BLaER1 (cell line): ENCODE results near the gene ARHGAP45.

ENCODE experiments used
- H3K27ac ChIP-seq: shearing (Covaris generic); formaldehyde crosslinking; 2 replicates; pipeline ENCODE4 v1.8.1; 2022
- H3K27me3 ChIP-seq: shearing (Covaris generic); formaldehyde crosslinking; 2 replicates; pipeline ENCODE4 v1.8.1; 2022
- H3K36me3 ChIP-seq: shearing (Covaris generic); formaldehyde crosslinking; 2 replicates; pipeline ENCODE4 v1.8.1; 2022
- H3K4me1 ChIP-seq: shearing (Covaris generic); formaldehyde crosslinking; 2 replicates; pipeline ENCODE4 v1.8.1; 2022
- H3K4me2 ChIP-seq: shearing (Covaris generic); formaldehyde crosslinking; 2 replicates; pipeline ENCODE4 v1.8.1; 2022
- H3K4me3 ChIP-seq: shearing (Covaris generic); formaldehyde crosslinking; 2 replicates; pipeline ENCODE4 v1.8.1; 2022
- H3K9ac ChIP-seq: shearing (Covaris generic); formaldehyde crosslinking; 2 replicates; pipeline ENCODE4 v1.8.1; 2022
- H3K9me3 ChIP-seq: shearing (Covaris generic); formaldehyde crosslinking; 2 replicates; pipeline ENCODE4 v1.8.1; 2022
- H4K20me1 ChIP-seq: shearing (Covaris generic); formaldehyde crosslinking; 2 replicates; pipeline ENCODE4 v1.8.1; 2022
- Cebpa-rat ChIP-seq: shearing (Covaris generic); IDR thresholded peaks from 2 replicates; pipeline ENCODE4 v1.8.1; 2022

Gene ARHGAP45

DNA sequence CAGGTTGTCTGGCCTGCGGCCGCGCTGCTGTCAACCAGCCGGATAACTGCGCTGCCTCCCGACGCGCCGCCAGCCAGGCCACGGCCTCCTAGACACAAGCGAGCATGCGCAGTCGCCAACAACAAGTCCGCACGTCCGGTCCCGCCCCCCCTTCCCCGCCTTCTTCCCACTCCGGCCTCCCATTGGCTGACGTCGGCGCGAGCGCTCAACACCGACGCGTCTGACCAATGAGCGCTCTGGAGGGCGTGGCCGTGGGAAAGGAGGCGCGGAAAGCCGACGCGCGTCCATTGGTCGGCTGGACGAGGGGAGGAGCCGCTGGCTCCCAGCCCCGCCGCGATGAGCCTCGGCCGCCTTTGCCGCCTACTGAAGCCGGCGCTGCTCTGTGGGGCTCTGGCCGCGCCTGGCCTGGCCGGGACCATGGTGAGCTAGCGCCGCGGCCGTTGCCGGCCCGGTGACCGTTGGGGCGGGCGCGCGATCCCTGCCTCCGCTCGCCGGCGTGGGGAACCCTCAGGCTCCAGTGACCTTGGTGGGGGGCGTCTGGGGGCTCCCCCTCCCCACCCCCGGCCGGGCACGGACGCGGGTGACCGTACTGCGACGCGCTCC, 36.8 kb downstream of the ARHGAP45 start, which contains the start of gene GPX4:
Gene GPX4 (plus strand): TSS at position 287 of the 603 bp plus-strand sequence. CDS start 50 bp downstream, at position 337.
- peak within 1 kb of the TSS; percentile 92 for H3K27ac ChIP-seq
- no peaks in the 10 kb centered on the region for H3K27me3 ChIP-seq
- H4K20me1 ChIP-seq = peaks cover 41% of the 10 kb centered on the region
- no peak for TF ChIP-seq Cebpa-rat
- peak within 1 kb of the TSS; percentile 83 for H3K9ac ChIP-seq
- no peaks in the 10 kb centered on the region for H3K9me3 ChIP-seq
- H3K4me3 ChIP-seq = peak within 1 kb of the TSS; percentile 77
- peaks cover 26% of the 10 kb centered on the region for H3K36me3 ChIP-seq
- H3K4me1 ChIP-seq = peaks cover 77% of the 10 kb centered on the region
- peak within 1 kb of the TSS; percentile 90 for H3K4me2 ChIP-seq

- H3K27me3 ChIP-seq = no peaks in the 10 kb centered on the region
- H3K36me3 ChIP-seq = peaks cover 31% of the 10 kb centered on the region
- H3K4me1 ChIP-seq = peaks cover 75% of the 10 kb centered on the region
- H3K4me3 ChIP-seq = peak overlapping the region; percentile 77
- H3K27ac ChIP-seq = peak overlapping the region; percentile 92
- H3K9ac ChIP-seq = peak overlapping the region; percentile 83
- H4K20me1 ChIP-seq = peaks cover 46% of the 10 kb centered on the region
- peak overlapping the region; percentile 90 for H3K4me2 ChIP-seq
- TF ChIP-seq Cebpa-rat = no peak
- no peaks in the 10 kb centered on the region for H3K9me3 ChIP-seq
Observed at GRCh38 chr19:1104311-1105007, 37.5 kb downstream of the ARHGAP45 start.

GRCh38 chr19:1105008-1105872, 38.3 kb downstream of the ARHGAP45 start:
- no peaks in the 10 kb centered on the region for H3K27me3 ChIP-seq
- peak overlapping the region; percentile 92 for H3K27ac ChIP-seq
- peaks cover 39% of the 10 kb centered on the region for H3K36me3 ChIP-seq
- H3K4me1 ChIP-seq = peaks cover 67% of the 10 kb centered on the region
- peak overlapping the region; percentile 77 for H3K4me3 ChIP-seq
- TF ChIP-seq Cebpa-rat = no peak
- peak overlapping the region; percentile 83 for H3K9ac ChIP-seq
- H3K4me2 ChIP-seq = peak overlapping the region; percentile 90
- H3K9me3 ChIP-seq = no peaks in the 10 kb centered on the region
- H4K20me1 ChIP-seq = peaks cover 51% of the 10 kb centered on the region

DNA sequence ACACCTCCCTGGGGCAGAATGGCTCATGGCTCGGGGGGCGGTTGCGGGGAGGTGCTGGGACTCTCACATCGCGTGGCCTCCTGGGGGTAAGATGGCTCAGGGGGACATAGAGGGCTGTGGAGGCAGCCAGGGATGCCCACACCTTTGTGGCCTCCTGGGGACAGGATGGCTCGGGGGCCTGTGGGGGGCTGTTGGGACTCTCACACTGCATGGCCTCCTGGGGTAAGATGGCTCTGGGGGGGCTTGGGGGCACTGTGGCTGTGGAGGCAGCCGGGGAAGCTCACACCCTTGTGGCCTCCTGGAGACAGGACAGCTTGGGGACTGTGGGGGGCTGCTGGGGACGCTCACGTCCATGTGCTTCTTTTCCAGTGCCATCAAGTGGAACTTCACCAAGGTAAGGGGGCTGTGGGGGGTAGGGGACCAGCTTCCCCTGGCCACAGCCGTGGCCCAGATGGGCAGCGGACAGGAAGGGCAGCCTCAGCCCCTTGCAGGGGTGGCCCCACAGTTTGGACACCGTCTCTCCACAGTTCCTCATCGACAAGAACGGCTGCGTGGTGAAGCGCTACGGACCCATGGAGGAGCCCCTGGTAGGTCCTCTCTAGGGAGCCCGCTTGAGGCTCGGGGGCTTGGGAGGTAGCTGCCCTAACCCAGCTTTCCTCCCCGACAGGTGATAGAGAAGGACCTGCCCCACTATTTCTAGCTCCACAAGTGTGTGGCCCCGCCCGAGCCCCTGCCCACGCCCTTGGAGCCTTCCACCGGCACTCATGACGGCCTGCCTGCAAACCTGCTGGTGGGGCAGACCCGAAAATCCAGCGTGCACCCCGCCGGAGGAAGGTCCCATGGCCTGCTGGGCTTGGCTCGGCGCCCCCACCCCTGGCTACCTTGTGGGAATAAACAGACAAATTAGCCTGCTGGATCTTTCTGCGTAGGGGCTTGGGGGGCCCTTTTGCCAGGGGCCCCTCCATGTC, 39.2 kb downstream of the ARHGAP45 start:
- H3K4me2 ChIP-seq = peak overlapping the region; percentile 90
- H3K36me3 ChIP-seq = peaks cover 48% of the 10 kb centered on the region
- no peak for TF ChIP-seq Cebpa-rat

DNA sequence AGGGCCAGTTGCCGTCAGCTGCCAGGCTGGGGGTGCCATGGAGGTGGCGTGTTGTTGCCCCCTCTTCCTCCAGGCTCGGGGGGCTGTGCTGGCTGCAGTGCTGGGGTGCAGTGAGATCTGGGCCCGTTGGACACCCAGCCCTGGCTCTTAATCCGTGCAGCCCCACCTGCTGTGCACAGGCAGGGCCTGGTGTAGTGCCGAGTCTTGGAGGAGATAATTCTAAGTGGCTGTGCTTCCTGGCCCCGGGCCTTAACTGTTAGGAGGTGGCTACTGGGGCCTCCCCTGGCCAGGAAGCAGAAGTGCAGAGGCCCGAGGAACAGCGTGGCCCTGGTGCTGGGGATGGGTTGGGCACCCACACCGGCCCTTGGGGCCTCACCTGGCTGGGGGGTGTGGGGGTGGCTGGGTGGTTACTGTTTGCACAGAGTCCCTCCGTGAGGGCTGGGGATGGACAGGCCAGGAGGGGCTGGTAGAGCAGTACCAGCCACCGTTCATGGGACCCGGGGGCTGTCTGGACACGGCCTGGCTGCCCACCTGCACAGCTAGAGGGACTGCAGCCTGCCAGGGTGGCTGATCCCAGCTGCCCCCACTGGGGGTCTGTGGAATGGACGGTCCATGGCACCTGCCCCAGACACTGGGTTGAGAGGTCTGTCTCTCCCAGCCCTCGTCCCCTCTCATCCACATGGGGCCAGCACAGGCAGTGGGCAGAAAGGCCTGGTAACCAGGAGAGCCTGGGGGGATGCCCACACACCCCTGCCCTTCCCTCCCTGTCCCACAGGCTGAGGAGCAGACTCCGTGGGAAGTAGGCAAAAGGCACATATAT, 40.1 kb downstream of the ARHGAP45 start:
- H3K4me2 ChIP-seq = peak overlapping the region; percentile 90
- peak overlapping the region; percentile 6; the same call in 1 of the 2 replicates for H3K4me3 ChIP-seq
- H3K9ac ChIP-seq = peak overlapping the region; percentile 67

More for the DNA sequence above, 39.2 kb downstream of the ARHGAP45 start:
- peak overlapping the region; percentile 68; the same call in 1 of the 2 replicates for H3K27ac ChIP-seq
- H3K9ac ChIP-seq = peak overlapping the region; percentile 6
- no peaks in the 10 kb centered on the region for H3K27me3 ChIP-seq
- no peaks in the 10 kb centered on the region for H3K9me3 ChIP-seq
- H3K4me1 ChIP-seq = peaks cover 58% of the 10 kb centered on the region
- H3K4me3 ChIP-seq = no peak overlapping the region
- peaks cover 59% of the 10 kb centered on the region for H4K20me1 ChIP-seq

GRCh38 chr19:1107661-1108261, 40.8 kb downstream of the ARHGAP45 start:
- Histone ChIP-seq H4K20me1 (peaks cover 65% of the 10 kb centered on the region), H3K9me3 (no peaks in the 10 kb centered on the region), H3K4me1 (peaks cover 46% of the 10 kb centered on the region), H3K4me3 (peak overlapping the region; percentile 6; the same call in 1 of the 2 replicates), H3K36me3 (peaks cover 60% of the 10 kb centered on the region), H3K4me2 (peak overlapping the region; percentile 90), H3K27ac (peak overlapping the region; percentile 68), H3K9ac (peak overlapping the region; percentile 67), H3K27me3 (no peaks in the 10 kb centered on the region)
- TF ChIP-seq Cebpa-rat = no peak

More for the DNA sequence above, 40.1 kb downstream of the ARHGAP45 start:
- TF ChIP-seq Cebpa-rat = no peak
- Histone ChIP-seq H4K20me1 (peaks cover 61% of the 10 kb centered on the region), H3K27me3 (no peaks in the 10 kb centered on the region), H3K9me3 (no peaks in the 10 kb centered on the region), H3K4me1 (peaks cover 49% of the 10 kb centered on the region), H3K36me3 (peaks cover 53% of the 10 kb centered on the region), H3K27ac (peak overlapping the region; percentile 68)

DNA sequence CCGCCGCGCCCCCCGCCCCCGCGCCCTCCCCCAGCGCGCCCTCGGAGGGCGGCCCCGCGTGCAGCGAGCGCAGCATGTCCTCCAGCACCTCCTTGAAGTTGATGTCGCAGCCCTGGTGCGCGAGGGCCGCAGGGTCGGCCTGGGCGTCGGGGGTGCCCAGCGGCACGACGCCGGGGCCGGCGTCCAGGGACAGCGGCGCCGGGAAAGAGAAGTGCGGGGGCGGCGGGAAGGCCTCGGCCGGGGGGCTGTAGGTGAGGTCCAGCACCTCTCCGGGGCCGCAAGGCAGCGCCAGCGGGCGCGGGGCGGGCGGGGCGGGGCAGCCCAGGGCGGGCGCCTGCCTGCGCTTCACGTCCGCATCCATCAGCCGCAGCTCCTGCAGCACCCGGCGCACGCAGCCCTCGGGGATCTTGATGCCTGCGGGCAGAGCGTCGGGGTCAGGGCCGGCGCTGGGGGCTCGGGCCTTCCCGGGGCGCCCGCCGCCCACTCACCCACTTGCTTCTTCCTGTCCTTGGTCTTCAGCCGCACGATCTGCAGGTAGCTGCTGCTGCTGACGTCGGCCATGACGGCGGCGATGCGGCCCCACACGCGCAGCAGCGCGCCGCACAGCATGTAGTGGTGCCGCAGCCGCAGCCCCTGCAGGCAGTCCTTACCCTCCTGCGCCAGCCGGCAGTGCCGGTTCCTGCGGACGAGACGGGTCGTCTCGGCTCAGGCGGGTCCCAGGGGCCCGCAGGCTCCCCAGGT, 41.5 kb downstream of the ARHGAP45 start:
- Histone ChIP-seq H3K4me2 (0 out of 2 replicates have a peak overlapping the region, but pooled peaks have one; percentile 24), H3K4me3 (no peak overlapping the region), H3K36me3 (peaks cover 61% of the 10 kb centered on the region), H3K27ac (no peak overlapping the region), H3K4me1 (peaks cover 46% of the 10 kb centered on the region), H4K20me1 (peaks cover 69% of the 10 kb centered on the region), H3K9me3 (no peaks in the 10 kb centered on the region), H3K9ac (no peak overlapping the region), H3K27me3 (no peaks in the 10 kb centered on the region)
- TF ChIP-seq Cebpa-rat = no peak
